Retinal pigment epithelial cell (primary cell): Measurements from ENCODE around the gene LRIG1.

ENCODE experiments used
- DNase-seq: peaks from one replicate; pipeline ENCODE4 v3.0.0-alpha.2; 2010; ENCODE audit warnings: low read depth
- H3K4me3 ChIP-seq: 2 replicates; pipeline ENCODE4 v1.5.1; 2011; ENCODE audit warnings: mild to moderate bottlenecking, low read length, control low read depth, moderate library complexity
- CTCF ChIP-seq: conservative IDR thresholded peaks from 2 replicates; pipeline ENCODE4 v1.5.1; 2011; ENCODE audit warnings: low read depth, low read length, control low read depth, inconsistent platforms

LRIG1 gene

DNA sequence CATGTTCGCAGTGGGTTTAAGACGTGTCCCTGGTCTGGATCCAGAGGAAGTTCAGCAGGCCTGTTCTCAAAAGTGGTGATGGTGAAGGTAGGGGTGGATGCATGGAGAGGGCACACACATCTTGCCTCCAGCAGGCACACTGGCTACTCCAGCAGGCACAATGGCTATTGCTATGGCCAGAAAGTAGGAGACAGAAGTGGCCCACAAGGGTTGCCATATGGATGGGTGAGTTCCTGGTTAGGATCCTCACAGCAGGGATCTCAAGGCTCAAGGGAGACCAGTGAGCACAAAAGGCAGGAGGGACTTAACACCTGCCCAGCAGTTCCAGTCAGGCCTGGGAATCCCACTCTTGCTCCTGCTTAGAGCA is 107.9 kb downstream of the LRIG1 start:
- TF ChIP-seq CTCF: no peak
- no peak overlapping the region for H3K4me3 ChIP-seq
- DNase-seq: no peak

DNA sequence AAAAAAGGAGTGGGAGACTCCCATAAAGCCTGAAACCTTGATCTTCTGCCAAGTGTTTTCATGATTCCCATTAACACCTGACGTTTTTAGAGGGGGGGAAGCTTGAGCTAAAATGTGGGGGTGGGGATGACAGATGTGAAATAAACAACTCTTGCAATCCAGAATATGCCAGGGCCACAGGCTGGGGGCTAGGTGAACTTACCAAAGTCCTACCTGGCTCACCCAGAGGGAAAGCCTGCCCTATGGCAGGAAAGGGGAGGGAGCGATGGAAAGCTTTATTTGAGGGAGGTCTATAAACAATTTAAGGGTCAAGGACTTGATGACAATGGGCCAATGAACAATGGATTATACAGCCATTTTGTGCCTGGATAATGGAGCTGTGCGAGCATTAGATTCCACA is 108.3 kb downstream of the LRIG1 start:
- DNase-seq: no peak
- TF ChIP-seq CTCF: no peak
- H3K4me3 ChIP-seq: no peak overlapping the region

- H3K4me3 ChIP-seq: no peak overlapping the region
- no peak for DNase-seq
- TF ChIP-seq CTCF: no peak
Measured at GRCh38 chr3:66390013-66390412, 110.8 kb downstream of the LRIG1 start.

DNA sequence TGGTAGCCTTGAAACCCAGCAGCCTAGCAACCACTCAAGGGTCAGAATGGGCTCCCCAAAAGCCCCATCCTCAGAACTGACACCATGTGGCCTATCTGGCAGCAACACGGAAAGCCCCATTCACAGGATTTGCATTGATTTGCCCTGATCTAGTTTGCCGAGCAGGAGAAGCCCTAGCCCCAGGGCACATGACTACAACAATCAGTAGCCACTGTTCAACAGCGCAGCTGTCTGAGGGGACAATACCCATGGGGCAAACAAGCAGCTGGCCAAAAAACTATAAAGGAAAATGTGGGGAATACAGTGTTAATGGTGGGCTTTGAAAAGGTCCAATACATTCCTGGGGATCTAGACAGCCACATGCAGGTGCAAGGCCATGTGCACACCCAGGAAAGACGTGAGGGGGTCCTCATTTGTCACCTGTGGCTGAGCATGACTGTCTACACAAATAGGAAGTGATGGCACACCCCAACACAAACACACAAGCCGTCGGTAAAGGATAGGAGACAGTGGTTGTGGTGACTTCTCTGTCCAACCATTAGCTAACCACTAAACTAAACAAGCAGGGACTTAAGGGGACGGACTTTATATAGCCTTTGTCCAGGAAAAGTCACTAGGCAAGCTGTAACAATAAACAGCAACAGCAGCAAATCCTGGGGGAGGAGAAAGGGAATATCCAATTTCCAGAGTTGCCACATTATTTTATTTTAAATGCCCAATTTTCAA is 113.7 kb downstream of the LRIG1 start:
- H3K4me3 ChIP-seq: no peak overlapping the region
- TF ChIP-seq CTCF: no peak
- no peak for DNase-seq

- no peak overlapping the region for H3K4me3 ChIP-seq
- DNase-seq: no peak
- no peak for TF ChIP-seq CTCF
Measured at GRCh38 chr3:66386011-66386924, 114.6 kb downstream of the LRIG1 start.

GRCh38 chr3:66385066-66385465 is 115.8 kb downstream of the LRIG1 start:
- no peak for TF ChIP-seq CTCF
- H3K4me3 ChIP-seq: no peak overlapping the region
- DNase-seq: no peak
